ENCODE measurements around the gene SOX21.
A peak's percentile ranks its signal among the peaks of the same experiment; 100 is the strongest.

SOX21 gene

DNA sequence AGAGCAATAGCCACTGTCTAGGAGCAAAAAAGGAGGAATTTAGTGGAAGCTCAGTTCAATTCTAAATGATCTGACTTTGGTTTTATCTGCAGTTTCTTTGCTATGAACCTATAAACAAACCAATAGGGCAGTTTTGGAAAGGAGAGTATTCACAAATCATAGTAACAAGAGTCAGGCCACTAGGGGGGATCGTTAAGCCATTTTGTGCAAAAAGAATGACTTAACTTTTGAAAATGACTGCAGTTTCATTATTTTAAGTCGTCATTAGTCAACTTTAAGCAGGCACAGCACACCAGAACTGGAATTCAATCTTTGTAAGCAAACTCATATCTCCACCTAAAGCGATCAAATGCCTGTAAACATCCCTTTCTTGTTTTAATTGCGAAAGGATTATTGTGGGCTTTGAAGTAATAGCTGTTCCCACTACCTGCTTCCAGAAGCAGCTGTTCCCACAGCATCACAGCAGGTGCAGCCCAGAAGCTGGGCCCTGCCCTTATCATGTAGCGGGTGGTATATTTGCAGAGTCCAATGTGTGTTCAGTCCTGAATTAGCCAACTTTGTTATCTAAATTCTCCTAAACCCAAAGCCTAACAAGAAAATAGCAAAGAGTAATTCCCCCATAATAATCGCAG, 51.5 kb downstream of the SOX21 start:
- no peak overlapping the region for H3K4me3 ChIP-seq (ENCODE audit: low read depth, low read length)
- DNase-seq (ENCODE audit: low read depth, low spot score) = peak; percentile 34
- in situ Hi-C loops (cut with HindIII; ENCODE audit: low sequenced_read_pairs) = no loop called here
- TF ChIP-seq, protein P1, sequence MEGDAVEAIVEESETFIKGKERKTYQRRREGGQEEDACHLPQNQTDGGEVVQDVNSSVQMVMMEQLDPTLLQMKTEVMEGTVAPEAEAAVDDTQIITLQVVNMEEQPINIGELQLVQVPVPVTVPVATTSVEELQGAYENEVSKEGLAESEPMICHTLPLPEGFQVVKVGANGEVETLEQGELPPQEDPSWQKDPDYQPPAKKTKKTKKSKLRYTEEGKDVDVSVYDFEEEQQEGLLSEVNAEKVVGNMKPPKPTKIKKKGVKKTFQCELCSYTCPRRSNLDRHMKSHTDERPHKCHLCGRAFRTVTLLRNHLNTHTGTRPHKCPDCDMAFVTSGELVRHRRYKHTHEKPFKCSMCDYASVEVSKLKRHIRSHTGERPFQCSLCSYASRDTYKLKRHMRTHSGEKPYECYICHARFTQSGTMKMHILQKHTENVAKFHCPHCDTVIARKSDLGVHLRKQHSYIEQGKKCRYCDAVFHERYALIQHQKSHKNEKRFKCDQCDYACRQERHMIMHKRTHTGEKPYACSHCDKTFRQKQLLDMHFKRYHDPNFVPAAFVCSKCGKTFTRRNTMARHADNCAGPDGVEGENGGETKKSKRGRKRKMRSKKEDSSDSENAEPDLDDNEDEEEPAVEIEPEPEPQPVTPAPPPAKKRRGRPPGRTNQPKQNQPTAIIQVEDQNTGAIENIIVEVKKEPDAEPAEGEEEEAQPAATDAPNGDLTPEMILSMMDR (IDR thresholded peaks at IDR 0.05; ENCODE audit: low read depth, low read length) = peak; percentile 39
